CD4-positive, alpha-beta T cell (primary cell): ENCODE data around the gene KMT2C. TPM values are rescaled to one million over a fixed set of nuclear protein-coding genes. Genes with fewer than 3 reads are reported as not detected.

ENCODE experiments used
- ATAC-seq: fragments of 200-7000 bp; cut with Tn5 transposase; one replicate; pipeline ENCODE4 v1.10.0; 2022; ENCODE audit warnings: mild to moderate bottlenecking; ENCODE audit not compliant: poor library complexity
- CTCF ChIA-PET: fragments of 350-600 bp; sonication (Branson Sonifier 250); formaldehyde crosslinking; loops from one replicate; lab custom pipeline; 2021; ENCODE audit warnings: antibody characterized with exemption, inconsistent platforms; lab: Charles Lee
- POLR2A ChIA-PET: fragments of 350-600 bp; sonication (Branson Sonifier 250); formaldehyde crosslinking; loops from one replicate; lab custom pipeline; 2021; ENCODE audit warnings: antibody characterized with exemption, inconsistent platforms; lab: Charles Lee
- DNase-seq, 14 experiments: peaks; one replicate each; pipeline ENCODE4 v3.0.0-alpha.2; 2013 to 2020; ENCODE audit warnings: mixed read lengths in 2 of 14
- H3K27ac ChIP-seq, 2 donors: one replicate each; pipeline versions ENCODE4 v1.5.1 to v1.7.0; 2013; ENCODE audit warnings: low read length in 2 of 2, low read depth in 1 of 2, mild to moderate bottlenecking in 1 of 2
- H3K27me3 ChIP-seq, 2 experiments: 1 replicate in 1 of 2; 2 replicates in 1 of 2; pipeline versions ENCODE4 v1.6.1 to v1.7.0; 2013; ENCODE audit warnings: low read length in 2 of 2, control low read depth in 1 of 2, mild to moderate bottlenecking in 1 of 2, moderate library complexity in 1 of 2; ENCODE audit not compliant: insufficient read depth in 2 of 2, control insufficient read depth in 1 of 2
- H3K36me3 ChIP-seq: one replicate; pipeline ENCODE4 v1.6.1; 2013; ENCODE audit warnings: low read length, control low read depth; ENCODE audit not compliant: insufficient read depth
- H3K4me1 ChIP-seq: one replicate; pipeline ENCODE4 v1.6.1; 2013; ENCODE audit warnings: low read length, control low read depth; ENCODE audit not compliant: insufficient read depth
- H3K4me3 ChIP-seq: one replicate; pipeline ENCODE4 v1.5.1; 2013; ENCODE audit warnings: mild to moderate bottlenecking, low read length, moderate library complexity
- H3K9me3 ChIP-seq, 2 experiments: 1 replicate in 1 of 2; 2 replicates in 1 of 2; pipeline versions ENCODE4 v1.6.1 to v1.7.0; 2013; ENCODE audit warnings: low read length in 2 of 2, mild to moderate bottlenecking in 2 of 2, control low read depth in 1 of 2, moderate library complexity in 1 of 2; ENCODE audit not compliant: control insufficient read depth in 1 of 2, insufficient read depth in 1 of 2
- H3K27ac Mint-ChIP-seq: one replicate; pipeline ENCODE4 v1.8.0; 2020; ENCODE audit warnings: mixed read lengths
- H3K27me3 Mint-ChIP-seq: one replicate; pipeline ENCODE4 v1.8.0; 2021; ENCODE audit warnings: mixed read lengths
- H3K36me3 Mint-ChIP-seq: one replicate; pipeline ENCODE4 v1.8.0; 2021; ENCODE audit warnings: low read depth, mixed read lengths
- H3K4me1 Mint-ChIP-seq: one replicate; pipeline ENCODE4 v1.8.0; 2021; ENCODE audit warnings: low read depth, mixed read lengths
- H3K4me3 Mint-ChIP-seq: one replicate; pipeline ENCODE4 v1.8.0; 2020; ENCODE audit warnings: mild to moderate bottlenecking, mixed read lengths
- H3K9me3 Mint-ChIP-seq: one replicate; pipeline ENCODE4 v1.8.0; 2020; ENCODE audit warnings: mixed read lengths
- CTCF ChIP-seq: fragments of 200-600 bp; IDR thresholded peaks from one replicate; pipeline ENCODE4 v1.8.0; 2022; ENCODE audit warnings: antibody characterized with exemption, mild to moderate bottlenecking
- intact Hi-C, 2 experiments: fragments of 100-400 bp; cut with DNase I in 1 of 2; cut with micrococcal nuclease in 1 of 2; formaldehyde crosslinking; loops; one replicate each; pipeline versions ENCODE4 v1.15.1 to v1.9.0; 2023 to 2025; cut with DNase I, micrococcal nuclease
- polyA plus RNA-seq, 2 donors: library from polyadenylated mRNA; unstranded; fragments of 120-200 nt; gene quantifications; one replicate each; pipeline ENCODE4 v1.2.1, GENCODE V29; 2013
- total RNA-seq, 174 experiments: library from RNA in 2 of 174; stranded (reverse) in 2 of 174; gene quantifications; one replicate each; pipeline ENCODE4 v1.2.3 and lab custom pipeline; 2021 to 2026

KMT2C gene
- total RNA-seq = 100 to 1,000 TPM; 113 to 118 TPM
- 36.1 TPM for polyA plus RNA-seq (2013, experiment 1 of 2)
- polyA plus RNA-seq (2013, experiment 2 of 2) = 44.3 TPM
- total RNA-seq (lab: John Stamatoyannopoulos, UW) = 69.4 to 869 (median 220) reads per million in 172 experiments

GRCh38 chr7:152435384-152436110, at the start of gene KMT2C:
Gene KMT2C, minus strand, starts transcription at chr7:152436003. Its CDS starts 217 bp downstream, at chr7:152435786.
- Mint-ChIP-seq H3K36me3 (peaks cover 25% of the 10 kb centered on the region), H3K27me3 (no peaks in the 10 kb centered on the region), H3K9me3 (no peaks in the 10 kb centered on the region), H3K4me3 (peak within 1 kb of the TSS; percentile 91), H3K4me1 (peaks cover 33% of the 10 kb centered on the region), H3K27ac (peak within 1 kb of the TSS; percentile 93)
- Histone ChIP-seq H3K36me3 (no peaks in the 10 kb centered on the region), H3K9me3 (no peaks in the 10 kb centered on the region), H3K27me3 (no peaks in the 10 kb centered on the region), H3K27ac (peak within 1 kb of the TSS; percentile 86 to 92), H3K4me3 (peak within 1 kb of the TSS; percentile 72), H3K4me1 (peaks cover 8% of the 10 kb centered on the region)
- ATAC-seq = peak; percentile 15
- no peak for TF ChIP-seq CTCF
- CTCF ChIA-PET = no interaction called here
- peak; percentile 28 to 79 (median 44) for DNase-seq
- POLR2A ChIA-PET = interaction anchor here (1.1 to 2.7 kb wide), 7 partner anchors 18 to 803 kb away, joined by 3 to 31 read pairs (median 3); no protein-coding TSS in a partner anchor
- intact Hi-C loops = loop anchor here (1.0 to 10.0 kb wide), 5 partner anchors 27 to 558 kb away; partner anchors contain the start of genes PRKAG2 (in 1 of the 2) and XRCC2 (in 1 of the 2)

- Histone ChIP-seq H3K4me3 (no peak overlapping the region), H3K4me1 (no peaks in the 10 kb centered on the region), H3K36me3 (no peaks in the 10 kb centered on the region), H3K9me3 (no peaks in the 10 kb centered on the region), H3K27ac (no peak overlapping the region), H3K27me3 (no peaks in the 10 kb centered on the region)
- H3K4me3 Mint-ChIP-seq = no peak overlapping the region
- H3K9me3 Mint-ChIP-seq = no peaks in the 10 kb centered on the region
- DNase-seq (no peak), ATAC-seq (no peak)
- no peak overlapping the region for H3K27ac Mint-ChIP-seq
- intact Hi-C loops = no loop called here
- H3K36me3 Mint-ChIP-seq = no peaks in the 10 kb centered on the region
- ChIA-PET CTCF (no interaction called here), POLR2A (interaction anchor here (0.6 kb wide), 1 partner anchor 111 kb away, joined by 4 read pairs; no protein-coding TSS in a partner anchor)
- no peak for TF ChIP-seq CTCF
- H3K27me3 Mint-ChIP-seq = no peaks in the 10 kb centered on the region
- no peaks in the 10 kb centered on the region for H3K4me1 Mint-ChIP-seq
Observed at GRCh38 chr7:152481082-152481481, 45.3 kb upstream of the KMT2C start.

- Histone ChIP-seq H3K27ac (no peak overlapping the region), H3K36me3 (no peaks in the 10 kb centered on the region), H3K27me3 (no peaks in the 10 kb centered on the region), H3K4me1 (no peaks in the 10 kb centered on the region), H3K9me3 (no peaks in the 10 kb centered on the region), H3K4me3 (no peak overlapping the region)
- Mint-ChIP-seq H3K27me3 (no peaks in the 10 kb centered on the region), H3K4me1 (no peaks in the 10 kb centered on the region), H3K4me3 (no peak overlapping the region), H3K27ac (no peak overlapping the region), H3K9me3 (no peaks in the 10 kb centered on the region), H3K36me3 (no peaks in the 10 kb centered on the region)
- no peak for DNase-seq
- no peak for ATAC-seq
- TF ChIP-seq CTCF = no peak
- intact Hi-C loops = no loop called here
- CTCF ChIA-PET = no interaction called here
- POLR2A ChIA-PET = no interaction called here
Observed at GRCh38 chr7:152480664-152481063, 44.9 kb upstream of the KMT2C start.
